ENCODE data around the gene SPINK8.

The SPINK8 gene

GRCh38 chr3:48320996-48321395 lies 12.5 kb downstream of the SPINK8 start:
- no peak for DNase-seq (ENCODE audit: low spot score)

DNA sequence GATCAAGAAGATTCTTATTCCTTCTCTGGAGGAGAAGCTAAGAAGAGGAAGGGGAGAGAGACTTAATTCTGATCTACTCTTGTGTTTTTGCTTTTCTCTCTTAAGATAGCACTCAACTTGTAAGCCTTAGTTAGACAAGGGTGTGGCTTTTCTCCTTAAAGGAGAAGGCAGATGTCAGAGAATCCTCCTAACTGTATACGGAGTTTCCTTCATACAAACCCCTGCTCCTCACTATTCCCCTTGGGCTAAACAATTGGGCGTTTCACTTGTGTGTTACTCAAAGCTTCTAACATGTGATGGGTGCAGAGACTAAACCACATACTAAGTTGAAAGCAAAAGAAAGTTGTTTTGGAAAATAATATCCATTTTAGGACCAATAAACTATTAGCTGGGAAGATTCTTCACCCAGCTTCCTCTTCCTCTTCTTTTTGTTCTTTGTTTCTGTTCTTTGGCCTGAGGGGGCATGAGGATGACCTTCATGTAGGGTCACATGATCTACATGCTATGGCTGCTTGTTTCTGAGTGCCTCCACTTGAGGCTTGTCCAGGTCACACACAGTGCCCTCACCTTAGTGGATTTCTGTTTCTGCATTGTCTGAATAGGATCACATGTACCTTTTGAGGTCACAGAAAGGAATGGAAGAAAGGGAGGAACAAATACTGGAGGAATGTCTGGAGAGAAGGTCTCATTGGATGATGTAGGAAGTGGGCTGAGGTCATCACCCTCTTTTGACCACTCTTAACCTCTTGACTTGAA lies 14.6 kb downstream of the SPINK8 start:
- no peak for DNase-seq (ENCODE audit: low spot score)

GRCh38 chr3:48314542-48314941 lies 18.9 kb downstream of the SPINK8 start:
- no peak for DNase-seq (ENCODE audit: low spot score)

DNA sequence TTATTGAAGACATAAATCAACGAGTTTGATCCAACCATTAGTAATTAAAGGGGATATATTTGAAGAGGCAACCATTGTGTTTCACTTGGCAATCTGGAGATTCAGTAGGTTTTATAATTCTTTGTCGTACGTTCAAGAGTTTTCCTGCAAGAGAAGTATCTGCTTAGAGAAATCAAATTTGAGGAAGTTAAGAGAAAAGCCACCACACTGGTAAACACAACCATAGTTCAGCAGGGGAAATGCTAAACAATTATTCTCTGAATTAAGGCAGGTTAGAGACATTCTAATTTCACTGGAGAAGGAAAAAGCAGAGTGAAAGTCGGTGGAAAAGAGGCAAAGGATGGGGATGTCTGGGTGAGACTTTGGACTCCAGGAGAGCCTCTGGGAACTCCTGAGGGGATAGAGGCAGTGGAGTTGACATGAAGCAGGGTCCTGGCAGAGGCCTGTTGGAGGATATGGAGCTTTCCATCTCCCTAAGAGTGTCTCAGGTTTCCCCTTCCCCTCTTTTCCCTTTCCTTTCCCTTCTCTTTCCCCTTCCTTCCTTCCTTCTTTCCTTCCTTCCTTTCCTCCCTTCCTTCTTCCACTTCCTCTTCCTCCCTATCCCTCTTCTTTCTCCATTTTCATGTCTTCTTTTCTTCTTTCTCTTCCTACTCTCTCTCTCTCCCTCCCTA lies 26.5 kb downstream of the SPINK8 start:
- DNase-seq (ENCODE audit: low spot score): no peak

DNA sequence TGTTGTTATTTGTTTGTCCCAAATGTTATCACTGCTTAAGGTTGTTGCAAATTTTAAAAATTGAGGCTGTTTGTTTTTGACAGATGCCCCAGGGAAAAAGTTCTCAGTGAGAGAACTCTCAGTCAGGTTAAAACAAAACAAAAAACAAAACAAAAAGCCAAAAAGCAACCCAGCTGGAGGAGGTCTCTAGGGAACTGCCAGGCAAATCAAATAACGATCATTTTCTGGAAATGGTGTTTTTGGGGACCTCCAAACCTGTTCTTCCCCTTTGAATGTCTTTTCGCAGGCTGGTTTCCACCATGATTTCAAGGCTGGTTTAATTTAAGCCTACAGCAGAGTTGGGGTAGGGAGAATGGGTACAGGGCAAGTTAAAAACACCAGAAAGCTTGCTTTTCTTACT lies 27.2 kb downstream of the SPINK8 start:
- DNase-seq (ENCODE audit: low spot score): no peak

DNA sequence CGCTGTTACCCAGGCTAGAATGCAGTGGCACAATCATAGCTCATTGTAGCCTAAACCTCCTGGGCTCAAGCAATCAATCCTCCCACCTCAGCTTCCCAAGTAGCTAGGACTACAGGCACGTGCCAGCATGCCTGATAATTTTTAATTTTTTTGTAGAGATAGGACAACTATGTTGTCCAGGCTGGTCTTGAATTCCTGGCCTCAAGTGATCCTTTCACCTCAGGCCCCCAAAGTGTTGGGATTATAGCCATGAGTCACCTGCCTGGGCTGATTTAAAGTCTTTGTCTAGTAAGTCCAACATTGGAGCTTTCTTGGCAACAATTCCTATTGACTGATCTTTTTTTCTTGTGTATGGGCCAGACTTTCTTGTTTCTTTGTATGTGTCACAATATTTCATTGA lies 28.1 kb downstream of the SPINK8 start:
- DNase-seq (ENCODE audit: low spot score): no peak

DNA sequence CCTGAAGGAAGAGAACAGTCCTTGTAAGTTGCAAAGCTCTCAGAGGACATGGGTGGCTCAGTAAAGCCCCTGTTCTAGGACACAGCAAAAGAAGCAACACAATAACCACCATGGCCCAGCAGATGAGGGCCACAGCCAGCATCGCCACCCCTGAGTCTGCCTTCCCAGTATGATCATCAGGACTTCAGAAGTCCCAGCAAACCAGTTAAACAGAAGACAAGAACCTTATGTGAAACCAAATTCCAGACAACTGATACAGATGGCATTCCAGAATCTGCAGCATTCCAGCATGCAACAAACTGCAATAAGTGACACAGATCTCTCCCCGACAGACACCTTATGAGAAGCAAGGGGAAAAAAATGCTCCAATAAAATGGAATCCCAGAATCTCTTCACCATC lies 30.4 kb downstream of the SPINK8 start:
- no peak for DNase-seq (ENCODE audit: low spot score)

GRCh38 chr3:48301800-48302166 lies 31.7 kb downstream of the SPINK8 start:
- peak; percentile 44 for DNase-seq (ENCODE audit: low spot score)

GRCh38 chr3:48301020-48301799 lies 32.3 kb downstream of the SPINK8 start, which contains the start of gene NME6:
TSS of gene NME6 (minus strand) at chr3:48301367.
- DNase-seq (ENCODE audit: low spot score): peak; percentile 97

DNA sequence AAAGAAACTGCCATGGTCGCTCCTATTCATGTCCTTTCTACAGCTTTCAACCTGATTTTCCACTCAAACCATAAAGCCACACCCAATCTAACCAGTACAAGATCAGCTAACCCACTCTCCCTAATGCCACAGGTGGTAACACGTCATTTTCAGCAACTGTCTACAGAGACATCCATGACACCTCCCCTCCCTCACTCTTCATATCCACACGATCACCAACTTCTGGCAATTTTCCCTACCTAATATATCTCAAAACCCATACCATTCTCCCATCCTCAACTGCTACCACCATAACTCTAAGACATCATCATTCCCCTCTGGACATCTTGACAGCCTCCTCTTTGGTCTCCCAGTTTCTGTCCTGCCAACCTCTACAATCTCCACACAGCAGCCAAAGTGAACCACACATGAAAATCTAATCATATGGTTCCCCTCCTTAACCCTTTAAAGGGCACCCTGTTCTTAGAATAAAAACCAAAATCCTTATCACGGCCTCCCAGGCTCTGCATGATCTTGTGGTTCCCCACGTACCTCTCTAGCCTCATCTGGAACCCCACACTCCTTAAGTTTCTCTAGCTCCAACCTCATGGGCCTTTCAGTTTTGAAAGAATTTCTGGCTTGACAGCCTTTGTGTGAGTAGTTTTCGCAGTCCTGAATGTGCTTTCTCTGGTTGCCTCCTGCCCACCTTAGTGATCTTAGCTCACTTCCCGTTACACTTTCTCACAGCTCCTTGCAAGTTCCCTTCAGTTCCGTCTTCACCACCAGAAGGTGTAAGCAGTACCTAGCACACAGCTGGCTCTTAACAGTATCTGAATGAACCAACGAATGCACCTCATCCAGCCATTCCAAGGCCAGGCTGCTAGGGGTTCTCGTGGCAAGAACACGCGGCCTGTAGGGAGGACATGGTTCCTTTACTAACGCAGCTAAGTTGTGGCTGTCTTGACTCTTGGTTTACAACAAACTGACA lies 33.4 kb downstream of the SPINK8 start:
- DNase-seq (ENCODE audit: low spot score): no peak

DNA sequence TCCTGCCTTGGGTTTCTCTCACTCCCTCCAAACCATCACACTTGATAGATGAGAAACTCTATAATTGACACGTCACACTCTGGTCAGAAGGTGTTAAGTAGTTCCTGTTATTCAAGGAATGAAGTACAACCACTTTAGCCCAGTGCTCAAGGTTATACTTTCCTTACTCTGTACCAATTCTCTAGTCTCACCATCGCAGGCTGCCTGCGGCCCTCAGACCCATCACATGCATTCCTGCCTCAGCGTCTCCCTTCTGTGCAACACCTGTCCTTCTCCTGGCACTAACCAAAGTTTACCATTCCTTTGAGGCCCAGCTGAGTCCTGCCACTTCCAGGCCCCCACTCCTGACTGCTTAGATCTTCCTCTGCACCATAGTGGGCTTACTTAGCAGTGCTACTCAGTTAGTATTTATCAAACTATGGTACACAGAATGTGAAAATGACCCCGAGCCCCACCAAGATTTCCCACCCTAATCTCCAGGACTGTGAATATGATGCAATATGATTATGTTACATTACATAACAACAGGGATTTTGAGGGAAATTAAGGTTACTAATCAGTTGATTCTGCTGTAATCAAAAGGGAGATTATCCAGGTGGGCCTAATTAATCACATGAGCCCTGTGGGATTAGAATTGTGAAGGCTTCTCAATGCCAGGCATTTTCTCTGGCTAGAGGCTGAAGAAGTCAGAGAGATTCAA lies 36.2 kb downstream of the SPINK8 start:
- DNase-seq (ENCODE audit: low spot score): no peak

- DNase-seq (ENCODE audit: low spot score): no peak
Observed at GRCh38 chr3:48296699-48297098, 36.8 kb downstream of the SPINK8 start.

GRCh38 chr3:48294611-48295263 lies 38.7 kb downstream of the SPINK8 start:
- no peak for DNase-seq (ENCODE audit: low spot score)

DNA sequence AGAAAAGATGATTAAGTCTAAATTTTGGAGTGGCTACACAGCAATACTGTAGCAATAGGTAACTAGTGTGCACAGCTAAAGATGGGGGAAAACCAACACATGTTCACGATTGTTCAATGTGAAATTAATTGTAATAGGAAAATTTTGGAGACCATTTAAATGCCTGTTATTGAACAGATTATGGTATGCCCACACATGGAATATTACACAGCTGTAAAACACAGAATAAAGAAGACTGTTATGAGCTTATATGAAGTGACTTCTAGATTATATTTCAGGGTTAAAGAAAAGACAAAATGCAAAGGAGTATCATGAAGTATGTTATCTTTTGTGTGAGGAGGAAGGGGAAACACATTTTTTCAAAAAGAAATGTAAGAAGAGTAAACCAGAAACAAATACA lies 43.8 kb downstream of the SPINK8 start:
- DNase-seq (ENCODE audit: low spot score): no peak

DNA sequence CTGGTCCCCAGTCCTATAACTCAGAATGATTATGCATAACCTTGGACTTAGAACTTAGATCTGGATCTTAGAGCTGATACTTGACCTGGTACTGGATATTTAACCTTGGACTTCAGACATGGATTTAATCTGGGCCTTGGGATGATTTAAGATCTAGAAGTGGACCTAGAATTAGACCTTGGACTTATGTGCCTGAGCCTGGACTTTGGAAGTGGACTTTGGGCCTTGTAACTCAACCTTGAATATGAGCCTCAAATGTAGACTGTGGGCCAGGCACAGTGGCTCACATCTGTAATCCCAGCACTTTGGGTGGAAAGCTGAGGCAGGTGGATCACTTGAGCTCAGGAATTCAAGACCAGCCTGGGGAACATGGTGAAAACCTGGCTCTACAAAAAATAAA lies 46.4 kb downstream of the SPINK8 start:
- no peak for DNase-seq (ENCODE audit: low spot score)

GRCh38 chr3:48286308-48286707 lies 47.2 kb downstream of the SPINK8 start:
- DNase-seq (ENCODE audit: low spot score): no peak

- no peak for DNase-seq (ENCODE audit: low spot score)
Observed at GRCh38 chr3:48285675-48286074, 47.8 kb downstream of the SPINK8 start.

DNA sequence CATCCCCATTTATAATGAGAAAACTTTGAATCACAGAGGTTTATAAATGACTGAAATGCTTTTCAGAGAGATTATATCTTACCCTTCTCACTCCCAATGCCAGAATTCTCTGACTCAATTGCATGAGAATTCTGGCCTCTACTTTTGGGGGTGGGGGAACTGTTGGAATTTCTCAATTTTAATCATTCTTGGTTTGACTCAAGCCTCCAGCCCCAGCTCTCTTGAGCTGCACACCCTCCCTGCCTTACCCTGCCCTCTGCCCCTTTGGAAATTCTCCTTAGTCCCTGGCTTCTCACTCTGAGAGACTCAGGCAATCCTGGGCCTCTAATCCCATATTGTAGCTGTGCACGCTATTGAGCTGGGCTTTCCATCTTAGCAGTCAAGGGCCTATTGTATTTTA lies 48.3 kb downstream of the SPINK8 start:
- peak; percentile 74 for DNase-seq (ENCODE audit: low spot score)

DNA sequence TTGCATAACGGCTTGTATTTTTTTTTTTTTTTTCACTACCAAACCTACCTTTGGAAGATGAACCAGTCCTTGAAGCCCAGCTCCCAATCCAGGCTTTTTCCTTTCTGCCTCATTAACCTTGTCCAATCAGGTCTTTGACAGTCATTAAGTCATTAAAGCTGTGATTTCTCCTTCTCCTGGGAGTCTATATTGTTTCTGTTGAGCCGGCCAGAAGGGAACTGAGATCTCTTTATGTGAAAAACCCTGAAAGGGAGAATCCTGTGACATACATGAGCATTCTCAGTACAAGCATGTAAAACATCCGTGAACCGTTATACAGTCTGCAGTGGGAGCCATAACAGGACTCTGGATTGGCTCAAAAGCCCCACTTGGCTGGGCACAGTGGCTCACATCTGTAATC lies 52.6 kb downstream of the SPINK8 start:
- DNase-seq (ENCODE audit: low spot score): no peak

DNA sequence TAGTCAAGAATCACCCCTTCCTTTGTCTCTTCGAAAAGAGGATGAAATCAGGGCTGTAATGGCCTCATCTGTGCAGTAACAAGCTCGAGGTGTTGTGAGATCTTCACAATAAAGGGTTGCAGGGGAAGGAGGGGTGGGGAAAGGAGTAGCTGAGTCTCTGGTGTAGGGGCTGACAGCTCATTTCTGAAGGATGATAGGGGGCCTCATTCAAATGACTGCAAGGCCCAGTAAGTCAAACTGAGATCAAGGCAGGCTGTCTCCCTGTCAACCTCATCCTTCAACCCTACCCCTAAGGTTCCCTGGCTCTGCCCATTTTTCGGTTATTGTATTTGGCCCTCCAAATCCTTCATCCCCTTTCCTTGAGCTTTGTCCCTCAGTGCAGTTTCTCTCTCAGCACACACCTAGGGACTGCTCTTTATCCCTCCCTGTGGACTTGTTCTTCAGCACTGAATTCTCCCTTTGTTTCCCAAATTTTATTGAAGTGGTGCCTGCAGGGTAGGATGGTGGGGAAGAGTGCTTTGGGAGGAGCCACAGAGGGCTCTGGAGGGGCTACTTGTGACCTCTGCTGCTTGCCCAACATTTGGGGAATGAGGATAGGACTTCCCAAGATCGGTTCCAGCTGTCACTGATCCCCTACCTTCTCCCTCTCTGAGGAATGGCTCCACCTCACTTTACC lies 54.4 kb downstream of the SPINK8 start:
- no peak for DNase-seq (ENCODE audit: low spot score)
